Spleen (tissue), 7 donors: ENCODE results near the gene REXO1.

Source experiments
- POLR2AphosphoS5 ChIP-seq, 3 donors: sonication (generic); formaldehyde crosslinking; IDR thresholded peaks; one replicate each; pipeline ENCODE4 v1.5.1; 2017; ENCODE audit warnings: antibody characterized with exemption in 3 of 3
- TF ChIP-seq, protein P1 (sequence below), 11 experiments: fragments of 200-600 bp in 7 of 11; fragments of 450-650 bp in 4 of 11; sonication (generic) in 4 of 11; IDR thresholded peaks in 8 of 11; conservative IDR thresholded peaks in 3 of 11; 1 replicate in 7 of 11; 2 replicates in 4 of 11; pipeline versions ENCODE4 v1.4.0 to v1.8.0; 2016 to 2021; ENCODE audit warnings: antibody characterized with exemption in 11 of 11, inconsistent platforms in 4 of 11, mild to moderate bottlenecking in 1 of 11
- donor health status: DM: no; HTN: no; CAD: no; lungs with moderate emphysema.
- donor health status: DM: no; HTN: no; CAD: no.
- donor health status: DM: no; HTN: no; CAD: no.

DNA sequence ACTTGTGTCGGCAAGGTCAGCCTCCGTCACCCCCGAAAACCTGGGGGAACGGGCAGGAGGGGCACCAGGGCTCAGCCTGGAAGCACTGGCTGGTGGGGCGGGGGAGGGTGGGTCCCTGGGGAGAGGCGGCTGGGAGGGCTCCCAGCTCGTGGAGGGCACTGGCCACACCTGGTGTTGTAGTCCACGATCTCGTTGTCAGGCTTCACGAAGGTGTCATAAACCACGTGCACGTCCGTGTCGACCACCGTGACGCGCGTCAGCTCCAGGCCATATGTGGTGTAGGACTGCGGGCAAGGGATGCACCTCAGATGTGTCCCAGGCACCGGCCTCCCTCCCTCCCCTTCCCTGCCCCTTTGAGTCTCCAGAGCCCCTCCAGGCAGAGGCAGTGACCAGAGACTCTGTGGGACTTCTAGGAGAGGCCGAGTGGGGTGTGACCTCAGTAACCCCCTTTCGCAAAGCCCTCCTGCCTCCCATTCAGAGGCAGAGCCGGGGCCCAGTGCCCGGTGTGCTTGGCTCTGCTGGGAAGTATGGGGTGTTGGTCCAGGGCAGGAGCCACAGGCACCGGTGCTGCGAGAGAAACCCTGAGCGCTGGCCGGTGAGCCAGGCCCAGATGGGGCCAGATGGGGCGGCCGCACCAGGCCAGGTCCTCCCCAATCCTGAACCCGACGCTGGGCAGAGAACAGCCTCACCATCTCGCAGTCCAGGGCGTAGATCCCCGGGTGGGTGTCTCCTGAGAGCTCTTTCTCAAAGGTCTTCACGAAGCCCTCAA is 31.6 kb downstream of the REXO1 start:
- TF ChIP-seq, protein P1, sequence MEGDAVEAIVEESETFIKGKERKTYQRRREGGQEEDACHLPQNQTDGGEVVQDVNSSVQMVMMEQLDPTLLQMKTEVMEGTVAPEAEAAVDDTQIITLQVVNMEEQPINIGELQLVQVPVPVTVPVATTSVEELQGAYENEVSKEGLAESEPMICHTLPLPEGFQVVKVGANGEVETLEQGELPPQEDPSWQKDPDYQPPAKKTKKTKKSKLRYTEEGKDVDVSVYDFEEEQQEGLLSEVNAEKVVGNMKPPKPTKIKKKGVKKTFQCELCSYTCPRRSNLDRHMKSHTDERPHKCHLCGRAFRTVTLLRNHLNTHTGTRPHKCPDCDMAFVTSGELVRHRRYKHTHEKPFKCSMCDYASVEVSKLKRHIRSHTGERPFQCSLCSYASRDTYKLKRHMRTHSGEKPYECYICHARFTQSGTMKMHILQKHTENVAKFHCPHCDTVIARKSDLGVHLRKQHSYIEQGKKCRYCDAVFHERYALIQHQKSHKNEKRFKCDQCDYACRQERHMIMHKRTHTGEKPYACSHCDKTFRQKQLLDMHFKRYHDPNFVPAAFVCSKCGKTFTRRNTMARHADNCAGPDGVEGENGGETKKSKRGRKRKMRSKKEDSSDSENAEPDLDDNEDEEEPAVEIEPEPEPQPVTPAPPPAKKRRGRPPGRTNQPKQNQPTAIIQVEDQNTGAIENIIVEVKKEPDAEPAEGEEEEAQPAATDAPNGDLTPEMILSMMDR (IDR thresholded peaks at IDR 0.05 in 8 of 11, conservative IDR thresholded peaks at IDR 0.05 in 3 of 11): no peak
- TF ChIP-seq POLR2AphosphoS5 (IDR thresholded peaks at IDR 0.05): peak in 1 of 3 donors; percentile 8
